ENCODE data around the gene DOCK8. TPM values are rescaled to one million over a fixed set of nuclear protein-coding genes. Genes with fewer than 3 reads are reported as not detected.

DOCK8 gene
- total RNA-seq, 1 experiment from 2014 or later, result 0.80 TPM

DNA sequence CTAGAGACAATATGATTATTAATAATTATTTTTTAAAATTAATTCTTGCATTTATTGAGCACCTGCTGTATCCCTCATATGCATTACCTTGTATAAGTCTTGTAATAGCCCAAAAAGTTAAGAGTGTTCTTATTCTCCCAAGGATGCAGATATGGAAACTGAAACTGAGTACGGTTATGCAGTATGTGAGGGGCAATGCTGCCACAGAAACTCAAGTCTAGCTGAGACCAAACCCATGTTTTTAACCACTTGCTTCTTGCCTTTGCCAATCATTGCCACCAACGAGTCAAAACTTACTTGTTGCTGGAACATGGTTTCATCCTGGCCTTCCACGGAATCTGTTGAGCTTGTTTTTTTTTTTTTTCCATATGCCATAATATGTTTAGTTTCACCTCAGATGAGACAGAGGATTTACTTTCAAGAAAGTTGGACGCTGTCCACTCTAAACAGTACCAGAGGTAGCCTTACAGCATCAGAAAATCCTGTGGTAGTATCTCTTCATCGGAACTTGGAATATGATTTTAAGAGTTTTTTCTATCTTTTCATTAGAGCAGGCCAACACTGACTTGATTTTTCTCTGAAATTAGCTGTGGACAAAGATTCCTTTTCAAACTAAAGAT is 27.9 kb downstream of the DOCK8 start:
- Histone ChIP-seq H3K4me3 (ENCODE audit: insufficient read depth, low read depth, low read length) (no peak overlapping the region), H3K36me3 (replicated peaks; ENCODE audit: control insufficient read depth, insufficient read depth, low read length) (no peaks in the 10 kb centered on the region), H3K27me3 (ENCODE audit: control insufficient read depth, insufficient read depth, low read length) (no peaks in the 10 kb centered on the region)
- DNase-seq, result no peak

DNA sequence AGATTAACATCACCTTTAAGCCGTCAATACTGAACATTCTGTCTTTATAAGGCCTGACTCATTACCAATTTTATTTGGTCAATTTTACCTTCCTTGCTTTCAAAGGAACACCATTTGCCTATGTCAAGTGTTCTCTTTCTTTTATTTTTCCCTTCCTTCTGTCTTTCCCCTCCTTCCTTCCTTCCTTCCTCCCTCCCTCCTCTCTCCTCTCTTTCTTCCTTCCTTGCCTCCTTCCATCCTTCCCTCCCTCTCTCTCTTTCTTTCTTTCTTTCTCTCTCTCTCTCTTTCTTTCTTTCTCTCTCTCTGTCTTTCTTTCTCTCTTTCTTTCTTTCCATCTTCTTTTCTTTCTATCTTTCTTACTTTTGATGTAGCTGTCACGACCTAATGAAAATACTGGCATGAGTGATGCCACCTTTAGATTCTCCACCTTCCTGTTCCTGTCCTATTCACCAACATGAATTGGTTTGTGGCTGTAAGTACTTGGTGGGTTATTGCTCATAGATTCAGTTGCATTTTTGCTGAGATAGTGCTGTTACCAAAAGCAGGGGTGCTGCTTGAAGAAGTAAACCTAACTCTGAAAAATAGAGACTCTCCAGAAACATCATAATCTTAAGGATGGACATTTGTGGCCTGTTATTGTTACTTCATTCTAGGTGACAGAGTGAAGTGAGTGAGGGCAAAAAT is 33.8 kb downstream of the DOCK8 start:
- no peaks in the 10 kb centered on the region for H3K27me3 ChIP-seq (ENCODE audit: control insufficient read depth, insufficient read depth, low read length)
- H3K4me3 ChIP-seq (ENCODE audit: insufficient read depth, low read depth, low read length), result no peak overlapping the region
- no peak for DNase-seq
- H3K36me3 ChIP-seq (replicated peaks; ENCODE audit: control insufficient read depth, insufficient read depth, low read length), result no peaks in the 10 kb centered on the region

DNA sequence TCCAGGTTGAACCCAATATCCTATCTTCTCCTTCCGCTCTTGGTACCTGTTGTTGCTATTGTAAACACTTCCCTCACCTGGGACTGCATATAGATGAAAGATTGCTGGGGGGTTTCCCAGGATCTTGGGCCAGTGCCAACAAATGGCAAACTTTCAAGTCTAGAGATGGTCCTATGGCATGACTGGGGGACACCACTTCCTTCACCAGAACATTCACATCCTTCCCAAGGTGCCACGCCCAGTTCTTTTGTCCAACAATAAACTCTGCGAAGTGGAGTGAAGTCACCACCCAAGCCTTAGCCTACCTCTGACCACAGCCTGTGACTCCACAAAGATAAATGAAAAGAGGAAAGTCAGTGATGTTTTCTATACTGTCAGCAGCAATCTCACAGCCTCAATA is 34.4 kb downstream of the DOCK8 start:
- no peaks in the 10 kb centered on the region for H3K27me3 ChIP-seq (ENCODE audit: control insufficient read depth, insufficient read depth, low read length)
- no peaks in the 10 kb centered on the region for H3K36me3 ChIP-seq (replicated peaks; ENCODE audit: control insufficient read depth, insufficient read depth, low read length)
- no peak overlapping the region for H3K4me3 ChIP-seq (ENCODE audit: insufficient read depth, low read depth, low read length)
- DNase-seq, result no peak

GRCh38 chr9:250039-250438 is 35.4 kb downstream of the DOCK8 start:
- H3K36me3 ChIP-seq (replicated peaks; ENCODE audit: control insufficient read depth, insufficient read depth, low read length), result no peaks in the 10 kb centered on the region
- H3K27me3 ChIP-seq (ENCODE audit: control insufficient read depth, insufficient read depth, low read length), result no peaks in the 10 kb centered on the region
- DNase-seq, result no peak
- H3K4me3 ChIP-seq (ENCODE audit: insufficient read depth, low read depth, low read length), result no peak overlapping the region

DNA sequence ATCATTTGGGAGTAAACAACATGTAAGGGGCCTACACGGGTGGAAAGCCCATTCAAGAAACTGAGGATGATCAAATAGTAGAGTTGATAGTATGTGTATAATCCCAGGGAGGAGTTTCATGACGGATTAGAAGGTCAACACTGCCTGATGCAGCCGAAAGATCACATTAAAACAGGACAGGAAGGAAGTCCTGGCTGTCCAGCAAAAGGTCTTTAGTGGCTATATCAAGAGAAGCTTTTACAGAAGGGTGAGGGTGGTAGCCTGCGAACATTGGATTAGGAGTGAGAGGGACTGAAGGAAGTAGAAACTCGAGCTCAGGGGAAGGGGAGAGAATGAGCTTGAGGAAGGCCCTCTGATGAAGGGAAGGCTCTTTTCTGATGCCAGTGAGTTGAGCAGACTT is 36.0 kb downstream of the DOCK8 start:
- DNase-seq, result no peak
- no peaks in the 10 kb centered on the region for H3K36me3 ChIP-seq (replicated peaks; ENCODE audit: control insufficient read depth, insufficient read depth, low read length)
- H3K4me3 ChIP-seq (ENCODE audit: insufficient read depth, low read depth, low read length), result no peak overlapping the region
- H3K27me3 ChIP-seq (ENCODE audit: control insufficient read depth, insufficient read depth, low read length), result no peaks in the 10 kb centered on the region

DNA sequence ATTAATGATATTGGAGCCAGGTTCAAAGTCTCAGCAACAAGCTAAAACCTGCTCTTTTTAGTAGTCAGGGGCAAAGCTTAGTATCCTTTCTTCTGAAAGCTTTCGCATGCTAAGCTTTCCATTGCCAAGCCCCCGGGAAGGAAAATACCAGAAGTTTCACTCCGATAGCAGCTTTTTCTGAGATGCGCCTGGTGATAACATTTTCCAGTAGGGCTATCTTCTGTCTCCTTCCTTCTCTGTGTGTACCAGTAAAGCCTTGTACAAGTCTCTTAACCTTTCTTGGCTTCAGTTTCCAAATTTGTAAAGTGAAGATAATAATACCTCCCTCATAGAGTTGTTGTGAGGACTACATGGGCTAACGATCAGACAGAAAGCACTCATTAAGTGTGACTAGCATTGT is 36.7 kb downstream of the DOCK8 start:
- no peak for DNase-seq
- Histone ChIP-seq H3K27me3 (ENCODE audit: control insufficient read depth, insufficient read depth, low read length) (no peaks in the 10 kb centered on the region), H3K36me3 (replicated peaks; ENCODE audit: control insufficient read depth, insufficient read depth, low read length) (no peaks in the 10 kb centered on the region), H3K4me3 (ENCODE audit: insufficient read depth, low read depth, low read length) (no peak overlapping the region)

- no peak for DNase-seq
- Histone ChIP-seq H3K36me3 (replicated peaks; ENCODE audit: control insufficient read depth, insufficient read depth, low read length) (no peaks in the 10 kb centered on the region), H3K27me3 (ENCODE audit: control insufficient read depth, insufficient read depth, low read length) (no peaks in the 10 kb centered on the region), H3K4me3 (ENCODE audit: insufficient read depth, low read depth, low read length) (no peak overlapping the region)
These were observed 38.9 kb downstream of the DOCK8 start for GRCh38 chr9:253539-253938.

GRCh38 chr9:254516-254915 is 39.9 kb downstream of the DOCK8 start:
- no peaks in the 10 kb centered on the region for H3K27me3 ChIP-seq (ENCODE audit: control insufficient read depth, insufficient read depth, low read length)
- no peaks in the 10 kb centered on the region for H3K36me3 ChIP-seq (replicated peaks; ENCODE audit: control insufficient read depth, insufficient read depth, low read length)
- no peak for DNase-seq
- no peak overlapping the region for H3K4me3 ChIP-seq (ENCODE audit: insufficient read depth, low read depth, low read length)

- DNase-seq, result no peak
- no peak overlapping the region for H3K4me3 ChIP-seq (ENCODE audit: insufficient read depth, low read depth, low read length)
- no peaks in the 10 kb centered on the region for H3K36me3 ChIP-seq (replicated peaks; ENCODE audit: control insufficient read depth, insufficient read depth, low read length)
- no peaks in the 10 kb centered on the region for H3K27me3 ChIP-seq (ENCODE audit: control insufficient read depth, insufficient read depth, low read length)
These were observed 43.3 kb downstream of the DOCK8 start for GRCh38 chr9:257957-258356.

DNA sequence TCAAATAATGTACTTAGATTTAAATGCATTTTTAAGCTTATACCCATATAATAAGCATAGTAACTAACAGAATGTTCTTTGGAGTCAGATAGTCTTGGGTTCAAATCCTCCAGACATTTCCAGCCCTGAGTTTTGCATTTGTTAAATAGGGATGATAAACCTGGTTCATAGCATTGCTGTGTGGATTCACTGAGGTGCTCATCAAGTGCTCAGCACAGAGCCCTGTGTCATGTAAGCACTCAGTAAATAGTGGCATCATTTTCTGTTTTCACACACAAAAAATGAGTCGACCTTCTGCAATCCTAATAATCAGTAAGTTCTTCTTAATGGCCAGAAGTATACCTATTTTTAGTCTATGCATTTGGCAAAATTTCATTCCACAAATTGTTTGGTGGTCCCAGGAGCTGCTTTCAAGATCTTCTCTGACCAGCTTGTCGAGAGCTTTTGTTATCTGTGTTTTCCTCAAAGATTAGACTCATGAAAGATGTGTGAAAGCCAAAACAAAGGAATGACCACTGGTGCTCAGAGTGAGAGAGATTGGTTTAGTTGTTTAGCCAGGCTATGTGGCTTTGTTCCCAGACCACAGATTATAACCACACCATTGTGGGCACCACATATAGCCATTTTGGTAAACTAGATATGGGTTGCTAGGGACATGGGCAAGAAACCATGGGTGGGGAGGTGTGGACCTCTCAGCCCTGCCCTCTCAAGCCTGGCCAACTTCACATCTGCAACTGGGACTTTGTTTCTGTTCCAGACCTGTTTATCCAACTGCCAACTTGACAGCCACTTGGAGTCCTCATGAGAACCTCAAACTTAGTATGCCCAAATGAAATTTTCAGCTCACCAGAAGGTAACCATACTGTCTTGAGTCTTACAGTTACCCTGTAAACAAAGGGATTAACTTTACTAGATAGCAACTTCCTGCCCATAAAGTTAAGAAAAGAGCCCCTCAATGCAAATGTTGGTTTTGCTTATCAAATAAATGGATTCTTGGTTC is 45.0 kb downstream of the DOCK8 start:
- no peaks in the 10 kb centered on the region for H3K36me3 ChIP-seq (replicated peaks; ENCODE audit: control insufficient read depth, insufficient read depth, low read length)
- no peak overlapping the region for H3K4me3 ChIP-seq (ENCODE audit: insufficient read depth, low read depth, low read length)
- H3K27me3 ChIP-seq (ENCODE audit: control insufficient read depth, insufficient read depth, low read length), result no peaks in the 10 kb centered on the region
- DNase-seq, result no peak

- Histone ChIP-seq H3K27me3 (ENCODE audit: control insufficient read depth, insufficient read depth, low read length) (no peaks in the 10 kb centered on the region), H3K4me3 (ENCODE audit: insufficient read depth, low read depth, low read length) (no peak overlapping the region), H3K36me3 (replicated peaks; ENCODE audit: control insufficient read depth, insufficient read depth, low read length) (no peaks in the 10 kb centered on the region)
- DNase-seq, result no peak
These were observed 49.6 kb downstream of the DOCK8 start for GRCh38 chr9:264231-264630.

GRCh38 chr9:265209-265870 is 50.7 kb downstream of the DOCK8 start:
- H3K36me3 ChIP-seq (replicated peaks; ENCODE audit: control insufficient read depth, insufficient read depth, low read length), result no peaks in the 10 kb centered on the region
- no peak for DNase-seq
- H3K27me3 ChIP-seq (ENCODE audit: control insufficient read depth, insufficient read depth, low read length), result no peaks in the 10 kb centered on the region
- no peak overlapping the region for H3K4me3 ChIP-seq (ENCODE audit: insufficient read depth, low read depth, low read length)

- Histone ChIP-seq H3K27me3 (ENCODE audit: control insufficient read depth, insufficient read depth, low read length) (no peaks in the 10 kb centered on the region), H3K36me3 (replicated peaks; ENCODE audit: control insufficient read depth, insufficient read depth, low read length) (no peaks in the 10 kb centered on the region), H3K4me3 (ENCODE audit: insufficient read depth, low read depth, low read length) (no peak overlapping the region)
- DNase-seq, result no peak
These were observed 51.6 kb downstream of the DOCK8 start for GRCh38 chr9:266228-266627.

GRCh38 chr9:268616-269015 is 54.0 kb downstream of the DOCK8 start:
- Histone ChIP-seq H3K4me3 (ENCODE audit: insufficient read depth, low read depth, low read length) (no peak overlapping the region), H3K27me3 (ENCODE audit: control insufficient read depth, insufficient read depth, low read length) (no peaks in the 10 kb centered on the region), H3K36me3 (replicated peaks; ENCODE audit: control insufficient read depth, insufficient read depth, low read length) (no peaks in the 10 kb centered on the region)
- no peak for DNase-seq

Measured in H7 (cell line).